Left lung (tissue), 10 donors: Measurements from ENCODE around the gene MAP3K9. TPM values are rescaled to one million over a fixed set of nuclear protein-coding genes. Genes with fewer than 3 reads are reported as not detected.

Experiments
- ATAC-seq: fragments of 200-7000 bp; cut with Tn5 transposase; one replicate; pipeline ENCODE4 v1.9.1; 2020; ENCODE audit warnings: moderate library complexity
- DNase-seq, 4 donors: peaks; one replicate each; pipeline ENCODE4 v3.0.0-alpha.2; 2013 to 2020
- H3K27ac ChIP-seq, 2 donors: fragments of 200-600 bp; sonication (generic) in 1 of 2; one replicate each; pipeline versions ENCODE4 v1.5.0 to v1.8.0; 2020 to 2021
- H3K27me3 ChIP-seq, 2 donors: fragments of 200-600 bp; sonication (generic) in 1 of 2; one replicate each; pipeline versions ENCODE4 v1.5.0 to v1.8.0; 2020 to 2021
- H3K36me3 ChIP-seq, 2 donors: fragments of 200-600 bp; sonication (generic) in 1 of 2; one replicate each; pipeline versions ENCODE4 v1.5.0 to v1.8.0; 2020 to 2021
- H3K4me1 ChIP-seq, 2 donors: fragments of 200-600 bp; one replicate each; pipeline ENCODE4 v1.8.0; 2021
- H3K4me3 ChIP-seq, 2 donors: fragments of 200-600 bp; sonication (generic) in 1 of 2; one replicate each; pipeline versions ENCODE4 v1.5.0 to v1.8.0; 2020 to 2021; ENCODE audit warnings: mild to moderate bottlenecking in 1 of 2
- H3K9me3 ChIP-seq, 2 donors: fragments of 200-600 bp; sonication (generic) in 1 of 2; one replicate each; pipeline versions ENCODE4 v1.5.0 to v1.8.0; 2020 to 2021
- CTCF ChIP-seq, 2 donors: fragments of 200-600 bp; sonication (generic) in 1 of 2; IDR thresholded peaks; one replicate each; pipeline versions ENCODE4 v1.5.0 to v1.8.0; 2021; ENCODE audit warnings: antibody characterized with exemption in 2 of 2
- intact Hi-C, 2 donors: fragments of 100-400 bp; cut with DNase I; formaldehyde crosslinking; loops; one replicate each; pipeline versions ENCODE4 v1.11.2 to v1.14.2; 2022
- polyA plus RNA-seq, 6 donors: library from polyadenylated mRNA; unstranded; fragments of 120-200 nt; gene quantifications; one replicate each; pipeline ENCODE4 v1.2.1, GENCODE V29; 2013; ENCODE audit not compliant: insufficient read length in 6 of 6
- total RNA-seq, 2 donors: library from RNA; stranded (reverse); fragmentation: NEBNext Ultra II Directional; extraction: Animal tissue kit (Norgen Biotek cat#: 25700); gene quantifications; one replicate each; pipeline ENCODE4 v1.2.1, GENCODE V29; 2021
- donor health status: DM: no; HTN: yes; CAD: no.
- donor health status: DM: no; HTN: no; CAD: no.

Gene MAP3K9
- total and polyA plus RNA-seq, 8 donors = 5.1 to 13.1 (median 6.4) TPM

GRCh38 chr14:70811578-70811977 lies 2.3 kb upstream of the MAP3K9 start:
- Histone ChIP-seq H3K36me3 (no peaks in the 10 kb centered on the region), H3K27me3 (peaks cover 13 to 53% of the 10 kb centered on the region in 2 donors), H3K9me3 (no peaks in the 10 kb centered on the region), H3K27ac (peak overlapping the region in 1 of 2 donors; percentile 19), H3K4me3 (no peak overlapping the region), H3K4me1 (peaks cover 3 to 16% of the 10 kb centered on the region in 2 donors)
- no peak for ATAC-seq
- no peak for DNase-seq
- intact Hi-C loops = loop anchor here in 1 of 2 donors (10.0 kb wide), 1 partner anchor 177 kb away; no protein-coding TSS in a partner anchor
- no peak for TF ChIP-seq CTCF (IDR thresholded peaks at IDR 0.05)

GRCh38 chr14:70811050-70811449 lies 1.7 kb upstream of the MAP3K9 start:
- Histone ChIP-seq H3K27ac (peak overlapping the region in 1 of 2 donors; percentile 19), H3K4me1 (peaks cover 3 to 16% of the 10 kb centered on the region in 2 donors), H3K9me3 (no peaks in the 10 kb centered on the region), H3K4me3 (no peak overlapping the region), H3K27me3 (peaks cover 13 to 58% of the 10 kb centered on the region in 2 donors), H3K36me3 (no peaks in the 10 kb centered on the region)
- no peak for TF ChIP-seq CTCF (IDR thresholded peaks at IDR 0.05)
- intact Hi-C loops = loop anchor here in 1 of 2 donors (10.0 kb wide), 1 partner anchor 176 kb away; no protein-coding TSS in a partner anchor
- no peak for ATAC-seq
- no peak for DNase-seq

- Histone ChIP-seq H3K27ac (no peak overlapping the region), H3K9me3 (no peaks in the 10 kb centered on the region), H3K4me3 (peak overlapping the region in 1 of 2 donors; percentile 77), H3K27me3 (peaks cover 16 to 62% of the 10 kb centered on the region in 2 donors), H3K36me3 (no peaks in the 10 kb centered on the region), H3K4me1 (peaks cover 3 to 16% of the 10 kb centered on the region in 2 donors)
- ATAC-seq = no peak
- DNase-seq = no peak
- intact Hi-C loops = loop anchor here in 1 of 2 donors (10.0 kb wide), 1 partner anchor 176 kb away; no protein-coding TSS in a partner anchor
- no peak for TF ChIP-seq CTCF (IDR thresholded peaks at IDR 0.05)
Measured at GRCh38 chr14:70810621-70811020, 1.3 kb upstream of the MAP3K9 start.

GRCh38 chr14:70808416-70809224 lies 693 bp downstream of the MAP3K9 start:
- H3K9me3 ChIP-seq = no peaks in the 10 kb centered on the region
- peak; percentile 20 for ATAC-seq
- intact Hi-C loops = no loop called here

More at GRCh38 chr14:70808416-70809224, 693 bp downstream of the MAP3K9 start:
- TF ChIP-seq CTCF (IDR thresholded peaks at IDR 0.05) = no peak
- peaks cover 16 to 72% of the 10 kb centered on the region in 2 donors for H3K27me3 ChIP-seq
- H3K27ac ChIP-seq = peak overlapping the region; percentile 51 to 61
- peak in 2 of 4 donors; percentile 43 to 88 for DNase-seq
- H3K4me1 ChIP-seq = peaks cover 3 to 16% of the 10 kb centered on the region in 2 donors
- H3K4me3 ChIP-seq = peak overlapping the region; percentile 59 to 77
- no peaks in the 10 kb centered on the region for H3K36me3 ChIP-seq
